HepG2 (cell line): ENCODE data around the gene KCTD13. TPM values are rescaled to one million over a fixed set of nuclear protein-coding genes. Genes with fewer than 3 reads are reported as not detected.
A peak's percentile ranks its signal among the peaks of the same experiment; 100 is the strongest.

Experiments used
- ATF1 ChIP-seq: IDR thresholded peaks from 2 replicates; pipeline ENCODE4 v1.6.1; 2016; ENCODE audit warnings: mild to moderate bottlenecking, control low read depth
- BORCS8-MEF2B ChIP-seq: sonication (generic); formaldehyde crosslinking; IDR thresholded peaks from 2 replicates; pipeline ENCODE4 v1.8.0; 2022; ENCODE audit warnings: mild to moderate bottlenecking, missing genetic modification reagents
- CAMTA2 ChIP-seq: sonication (generic); formaldehyde crosslinking; IDR thresholded peaks from 2 replicates; pipeline ENCODE4 v1.4.0; 2020; ENCODE audit warnings: mild to moderate bottlenecking, missing genetic modification reagents, borderline replicate concordance
- FOXP4 ChIP-seq: sonication (generic); formaldehyde crosslinking; IDR thresholded peaks from 2 replicates; pipeline ENCODE4 v1.4.0; 2020; ENCODE audit warnings: missing genetic modification reagents
- MIXL1 ChIP-seq: IDR thresholded peaks from 2 replicates; pipeline ENCODE4 v1.6.1; 2016
- NR2F2 ChIP-seq: IDR thresholded peaks from 2 replicates; pipeline ENCODE4 v1.6.1; 2012; ENCODE audit warnings: low read depth, inconsistent platforms, borderline replicate concordance
- PREB ChIP-seq: sonication (generic); formaldehyde crosslinking; IDR thresholded peaks from 2 replicates; pipeline ENCODE4 v1.4.0; 2020; ENCODE audit warnings: missing genetic modification reagents
- RCOR2 ChIP-seq: IDR thresholded peaks from 2 replicates; pipeline ENCODE4 v1.6.1; 2016; ENCODE audit warnings: missing biosample characterization, missing genetic modification reagents
- SCMH1 ChIP-seq: sonication (generic); formaldehyde crosslinking; IDR thresholded peaks from 2 replicates; pipeline ENCODE4 v1.9.0; 2021; ENCODE audit warnings: missing genetic modification reagents, mild to moderate bottlenecking, borderline replicate concordance
- SMYD3 ChIP-seq: sonication (generic); formaldehyde crosslinking; IDR thresholded peaks from 2 replicates; pipeline ENCODE4 v1.8.1; 2023; ENCODE audit warnings: mild to moderate bottlenecking, missing genetic modification reagents
- TAF1 ChIP-seq: sonication (generic); formaldehyde crosslinking; IDR thresholded peaks from 2 replicates; pipeline ENCODE4 v1.4.0; 2020; ENCODE audit warnings: missing genetic modification reagents
- YEATS2 ChIP-seq: sonication (generic); formaldehyde crosslinking; IDR thresholded peaks from 2 replicates; pipeline ENCODE4 v1.4.0; 2020; ENCODE audit warnings: missing genetic modification reagents, borderline replicate concordance
- ZBTB7A ChIP-seq: sonication (generic); formaldehyde crosslinking; IDR thresholded peaks from 2 replicates; pipeline ENCODE4 v1.8.0; 2022; ENCODE audit warnings: mild to moderate bottlenecking, missing genetic modification reagents
- ZEB1 ChIP-seq: IDR thresholded peaks from 2 replicates; pipeline ENCODE4 v1.6.1; 2012; ENCODE audit warnings: mild to moderate bottlenecking, low read depth, inconsistent platforms; ENCODE audit not compliant: insufficient replicate concordance
- ZFP41 ChIP-seq: sonication (generic); formaldehyde crosslinking; IDR thresholded peaks from 2 replicates; pipeline ENCODE4 v1.4.0; 2020; ENCODE audit warnings: mild to moderate bottlenecking, missing genetic modification reagents, borderline replicate concordance
- ZNF124 ChIP-seq: sonication (generic); formaldehyde crosslinking; IDR thresholded peaks from 2 replicates; pipeline ENCODE4 v1.4.0; 2020; ENCODE audit warnings: missing genetic modification reagents
- ZNF3 ChIP-seq: IDR thresholded peaks from 2 replicates; pipeline ENCODE4 v1.7.0; 2017; ENCODE audit warnings: inconsistent platforms
- ZNF501 ChIP-seq: sonication (generic); formaldehyde crosslinking; IDR thresholded peaks from 2 replicates; pipeline ENCODE4 v1.5.1; 2020; ENCODE audit warnings: mild to moderate bottlenecking, moderate library complexity, missing genetic modification reagents
- ZNF547 ChIP-seq: sonication (generic); formaldehyde crosslinking; IDR thresholded peaks from 2 replicates; pipeline ENCODE4 v1.5.1; 2020; ENCODE audit warnings: mild to moderate bottlenecking, missing genetic modification reagents
- ZNF577 ChIP-seq: sonication (generic); formaldehyde crosslinking; IDR thresholded peaks from 2 replicates; pipeline ENCODE4 v1.4.0; 2020; ENCODE audit warnings: mild to moderate bottlenecking, low read depth, missing genetic modification reagents, borderline replicate concordance
- ZNF652 ChIP-seq: IDR thresholded peaks from 2 replicates; pipeline ENCODE4 v1.6.1; 2016; ENCODE audit warnings: low read depth, borderline replicate concordance
- ZSCAN5A ChIP-seq: sonication (generic); formaldehyde crosslinking; IDR thresholded peaks from 2 replicates; pipeline ENCODE4 v1.8.0; 2022; ENCODE audit warnings: mild to moderate bottlenecking, missing genetic modification reagents, borderline replicate concordance
- ZZZ3 ChIP-seq: sonication (generic); formaldehyde crosslinking; IDR thresholded peaks from 2 replicates; pipeline ENCODE4 v1.4.0; 2020; ENCODE audit warnings: missing genetic modification reagents, mild to moderate bottlenecking, borderline replicate concordance
- polyA plus RNA-seq, 8 experiments: library from polyadenylated mRNA; depleted of rRNA in 3 of 8; stranded (reverse) in 7 of 8; unstranded in 1 of 8; fragments of >200 nt; fragmentation: Illumina TruSeq in 4 of 8; extraction: Trizol in 4 of 8; gene quantifications; 2 replicates each; pipeline versions ENCODE4 v1.2.1 to v1.2.3, GENCODE V29; 2011 to 2016; ENCODE audit warnings: low read depth in 4 of 8, missing spikeins in 1 of 8, mixed read lengths in 1 of 8; ENCODE audit not compliant: insufficient read depth in 1 of 8
- total RNA-seq, 5 experiments: library from RNA; depleted of rRNA; stranded (reverse); fragments of >200 nt; fragmentation: Illumina TruSeq; extraction: Trizol; gene quantifications; 2 replicates each; pipeline ENCODE4 v1.2.3, GENCODE V29; 2016; ENCODE audit warnings: low read depth in 1 of 5
- TF ChIP-seq, protein P1 (sequence below): sonication (generic); formaldehyde crosslinking; conservative IDR thresholded peaks from 2 replicates; pipeline ENCODE4 v1.8.1; 2023; ENCODE audit warnings: missing genetic modification reagents
- TF ChIP-seq, protein P2 (sequence below): sonication (generic); formaldehyde crosslinking; IDR thresholded peaks from 2 replicates; pipeline ENCODE4 v1.4.0; 2020; ENCODE audit warnings: missing genetic modification reagents

KCTD13 gene
- total and polyA plus RNA-seq, 2 of the 13 experiments (the other 11 are each of a cell fraction or from before 2014, with no cell fraction given), result 6.3 to 14.7 TPM

- TF ChIP-seq, protein P1, sequence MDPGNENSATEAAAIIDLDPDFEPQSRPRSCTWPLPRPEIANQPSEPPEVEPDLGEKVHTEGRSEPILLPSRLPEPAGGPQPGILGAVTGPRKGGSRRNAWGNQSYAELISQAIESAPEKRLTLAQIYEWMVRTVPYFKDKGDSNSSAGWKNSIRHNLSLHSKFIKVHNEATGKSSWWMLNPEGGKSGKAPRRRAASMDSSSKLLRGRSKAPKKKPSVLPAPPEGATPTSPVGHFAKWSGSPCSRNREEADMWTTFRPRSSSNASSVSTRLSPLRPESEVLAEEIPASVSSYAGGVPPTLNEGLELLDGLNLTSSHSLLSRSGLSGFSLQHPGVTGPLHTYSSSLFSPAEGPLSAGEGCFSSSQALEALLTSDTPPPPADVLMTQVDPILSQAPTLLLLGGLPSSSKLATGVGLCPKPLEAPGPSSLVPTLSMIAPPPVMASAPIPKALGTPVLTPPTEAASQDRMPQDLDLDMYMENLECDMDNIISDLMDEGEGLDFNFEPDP (CRISPR knock-in tag), result 0 out of 2 replicates have a peak, but pooled peaks have one; percentile 93
- TF ChIP-seq ZEB1 (no peak), ZNF547 (no peak), ATF1 (CRISPR knock-in tag) (no peak), ZSCAN5A (CRISPR knock-in tag) (no peak; the same call in 1 of the 2 replicates), ZNF577 (0 out of 2 replicates have a peak, but pooled peaks have one; percentile 29), SCMH1 (CRISPR knock-in tag) (no peak), ZNF124 (CRISPR knock-in tag) (peak; percentile 95), RCOR2 (CRISPR knock-in tag) (no peak), ZBTB7A (CRISPR knock-in tag) (no peak; the same call in 1 of the 2 replicates), CAMTA2 (CRISPR knock-in tag) (no peak), BORCS8-MEF2B (CRISPR knock-in tag) (no peak), YEATS2 (CRISPR knock-in tag) (peak; percentile 61; the same call in 1 of the 2 replicates), NR2F2 (peak; percentile 51; the same call in 1 of the 2 replicates), ZZZ3 (CRISPR knock-in tag) (no peak), ZFP41 (CRISPR knock-in tag) (no peak), ZNF652 (CRISPR knock-in tag) (no peak), PREB (CRISPR knock-in tag) (0 out of 2 replicates have a peak, but pooled peaks have one; percentile 42), ZNF501 (CRISPR knock-in tag) (0 out of 2 replicates have a peak, but pooled peaks have one; percentile 82), MIXL1 (CRISPR knock-in tag) (no peak; the same call in 1 of the 2 replicates), ZNF3 (CRISPR knock-in tag) (peak; percentile 77; the same call in 1 of the 2 replicates), FOXP4 (CRISPR knock-in tag) (peak; percentile 50; the same call in 1 of the 2 replicates), SMYD3 (peak; percentile 87; the same call in 1 of the 2 replicates), TAF1 (peak; percentile 27; the same call in 1 of the 2 replicates)
- TF ChIP-seq, protein P2, sequence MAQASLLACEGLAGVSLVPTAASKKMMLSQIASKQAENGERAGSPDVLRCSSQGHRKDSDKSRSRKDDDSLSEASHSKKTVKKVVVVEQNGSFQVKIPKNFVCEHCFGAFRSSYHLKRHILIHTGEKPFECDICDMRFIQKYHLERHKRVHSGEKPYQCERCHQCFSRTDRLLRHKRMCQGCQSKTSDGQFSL, result no peak
Measured at GRCh38 chr16:29899516-29900101, 26.4 kb downstream of the KCTD13 start, which contains the start of gene SEZ6L2 (continued).
